Activated CD4-positive, alpha-beta T cell treated with anti-CD3 and anti-CD28 coated beads, Interleukin-2, Interleukin-4, amounts not matched to agents 100 ng/mL and 50 ng/mL, durations not matched to agents 16 hours and 8 hours (primary cell): ENCODE measurements around the gene HOMEZ.
"Not testable (repeated sequence)": the region's sequence is repeated elsewhere in the genome, so short reads cannot be mapped to it uniquely, and the experiment has no call there.

Source experiments
- DNase-seq: peaks from one replicate; pipeline ENCODE4 v3.0.0-alpha.2; 2020; ENCODE audit warnings: low spot score

Gene HOMEZ

DNA sequence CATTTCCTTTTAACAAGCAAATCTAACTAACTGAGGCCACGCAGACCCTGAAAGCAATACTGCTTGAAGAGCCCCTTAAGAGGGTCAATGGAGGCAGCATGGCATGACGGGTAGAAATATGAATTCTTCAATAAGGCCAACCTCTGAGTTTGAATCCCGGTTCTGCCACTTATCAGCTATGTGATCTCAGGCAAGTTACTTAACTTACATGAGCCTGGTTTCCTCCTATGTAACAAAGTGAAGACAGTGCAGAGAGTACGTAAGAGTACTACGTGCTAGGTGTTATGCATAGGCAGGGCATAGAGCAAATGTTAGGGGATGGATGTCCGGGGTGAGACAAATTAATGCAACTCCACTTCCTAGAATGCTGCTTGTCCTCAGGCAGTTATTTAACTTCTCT, 4.7 kb downstream of the HOMEZ start:
- no peak for DNase-seq

DNA sequence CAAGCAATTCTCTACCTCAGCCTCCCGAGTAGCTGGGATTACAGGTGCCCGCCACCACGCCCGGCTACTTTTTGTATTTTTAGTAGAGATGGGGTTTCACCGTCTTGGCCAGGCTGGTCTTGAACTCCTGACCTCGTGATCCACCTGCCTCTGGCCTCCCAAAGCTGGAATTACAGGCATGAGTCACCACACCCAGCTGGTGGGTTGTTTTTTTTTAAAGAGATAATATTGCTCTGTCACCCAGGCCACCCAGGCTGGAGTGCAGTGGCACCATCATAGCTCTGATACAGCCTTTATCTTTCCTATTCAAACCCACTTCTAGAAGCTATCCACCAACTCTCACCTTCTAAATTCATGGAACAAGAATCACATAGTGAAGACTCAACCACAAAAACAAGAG, 8.0 kb downstream of the HOMEZ start:
- DNase-seq, result not testable (repeated sequence)

DNA sequence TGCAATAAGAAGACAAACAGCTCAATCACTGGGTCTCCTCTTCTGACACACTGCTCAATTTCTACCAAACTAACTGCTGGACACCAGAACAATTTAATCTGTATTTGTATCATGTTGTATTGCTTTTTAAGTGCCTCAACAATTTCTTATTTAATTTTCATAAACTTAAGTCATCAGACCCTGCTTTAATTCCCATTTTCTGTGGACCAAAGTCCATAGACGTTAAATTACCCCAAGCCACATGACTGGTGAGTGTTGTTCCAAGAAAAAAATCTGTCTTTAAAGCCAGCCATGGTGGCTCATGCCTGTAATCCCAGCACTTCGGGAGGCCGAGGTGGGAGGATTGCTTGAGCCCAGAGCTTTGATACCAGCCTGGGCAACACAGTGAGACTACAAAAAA, 8.7 kb downstream of the HOMEZ start:
- DNase-seq, result no peak

DNA sequence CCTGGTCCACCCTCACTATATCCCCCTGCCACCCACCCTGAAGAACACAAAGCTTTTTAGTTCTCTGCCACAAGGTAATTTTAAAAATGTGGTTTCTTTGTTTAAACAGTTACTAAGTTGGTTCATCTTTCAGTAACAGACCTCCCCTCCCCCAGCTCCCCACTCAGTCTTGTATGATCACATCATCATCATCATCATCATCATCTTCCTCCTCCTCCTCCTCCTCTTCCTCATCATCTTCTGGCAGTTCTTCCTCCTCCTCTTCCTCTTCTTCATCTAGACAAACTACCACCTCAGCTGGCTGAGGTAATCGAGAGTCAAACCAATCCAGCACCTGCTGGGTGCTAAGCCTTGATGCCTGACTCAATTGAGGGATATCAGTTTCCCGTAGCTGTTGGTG, 10.5 kb downstream of the HOMEZ start:
- DNase-seq, result no peak

DNA sequence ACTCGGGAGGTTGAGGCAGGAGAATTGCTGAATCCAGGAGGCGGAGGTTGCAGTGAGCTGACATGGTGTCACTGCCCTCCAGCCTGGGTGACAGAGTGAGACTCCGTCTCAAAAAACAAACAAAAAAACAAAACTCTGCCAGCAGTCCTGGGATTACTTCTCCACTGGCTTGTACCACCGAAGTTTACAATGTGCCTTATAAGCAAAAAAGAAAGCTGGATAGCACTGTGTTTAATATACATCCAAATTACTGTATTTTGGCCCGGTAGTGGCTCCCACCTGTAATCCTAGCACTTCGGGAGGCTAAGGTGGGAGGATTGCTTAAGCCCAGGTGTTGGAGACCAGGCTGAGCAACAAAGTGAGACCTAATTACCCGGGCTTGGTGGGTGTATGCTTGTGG, 16.7 kb downstream of the HOMEZ start:
- no peak for DNase-seq

DNA sequence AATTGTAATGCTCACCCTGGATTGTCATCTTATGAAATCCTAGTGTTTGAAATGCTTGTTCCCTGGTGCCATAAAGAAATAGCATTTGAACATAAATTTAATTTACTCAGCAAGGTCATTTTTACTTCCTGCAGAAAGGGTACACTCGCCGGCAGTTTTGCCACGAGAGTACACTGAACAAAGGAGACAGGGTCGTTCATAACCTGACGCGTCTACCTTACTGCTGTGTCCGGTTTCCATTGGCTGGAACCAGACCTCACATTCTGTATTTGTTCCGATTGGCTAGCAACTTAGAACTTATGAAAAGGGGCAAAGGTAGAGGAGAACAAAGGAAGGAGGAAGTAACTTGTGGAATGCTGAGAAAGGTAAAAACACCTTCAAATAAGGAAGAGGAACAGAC, 25.1 kb downstream of the HOMEZ start:
- not testable (repeated sequence) for DNase-seq

DNA sequence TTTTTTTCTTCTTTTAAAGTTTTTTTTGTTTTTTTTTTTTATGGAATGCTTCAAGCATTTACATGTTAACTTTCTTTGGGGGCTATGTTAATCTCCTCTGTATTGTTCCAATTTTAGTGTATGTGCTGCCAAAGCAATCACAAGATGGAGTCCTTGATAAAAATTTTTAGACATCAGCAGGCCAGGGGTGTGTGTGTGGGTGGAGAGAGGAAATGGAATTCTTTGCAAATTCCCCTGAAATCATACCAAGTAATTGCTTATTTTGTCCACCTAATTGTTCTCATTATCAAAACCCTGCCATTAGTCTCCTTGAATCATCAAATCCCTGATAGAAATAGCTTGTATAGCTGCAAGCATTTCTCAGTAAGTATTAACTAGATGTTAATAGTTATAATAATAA, 26.5 kb downstream of the HOMEZ start:
- no peak for DNase-seq

DNA sequence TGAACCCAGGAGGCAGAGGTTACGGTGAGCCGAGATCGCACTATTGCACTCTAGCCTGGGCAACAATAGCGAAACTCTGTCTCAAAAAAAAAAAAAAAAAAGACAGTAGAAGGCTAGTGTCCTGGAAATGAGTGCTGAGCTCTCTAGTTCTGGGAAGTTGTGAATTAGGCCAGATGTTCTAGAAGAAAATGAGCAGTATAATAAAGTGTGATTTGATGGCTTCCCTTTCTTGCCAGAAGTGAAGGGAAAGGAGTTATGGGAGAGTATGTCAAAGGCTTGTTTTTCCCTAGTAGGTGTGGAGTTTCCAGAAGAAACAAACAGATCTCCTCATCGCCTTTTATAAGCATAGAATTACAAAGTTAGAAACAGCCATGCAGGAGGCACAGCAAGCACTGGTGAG, 27.7 kb downstream of the HOMEZ start:
- no peak for DNase-seq

DNA sequence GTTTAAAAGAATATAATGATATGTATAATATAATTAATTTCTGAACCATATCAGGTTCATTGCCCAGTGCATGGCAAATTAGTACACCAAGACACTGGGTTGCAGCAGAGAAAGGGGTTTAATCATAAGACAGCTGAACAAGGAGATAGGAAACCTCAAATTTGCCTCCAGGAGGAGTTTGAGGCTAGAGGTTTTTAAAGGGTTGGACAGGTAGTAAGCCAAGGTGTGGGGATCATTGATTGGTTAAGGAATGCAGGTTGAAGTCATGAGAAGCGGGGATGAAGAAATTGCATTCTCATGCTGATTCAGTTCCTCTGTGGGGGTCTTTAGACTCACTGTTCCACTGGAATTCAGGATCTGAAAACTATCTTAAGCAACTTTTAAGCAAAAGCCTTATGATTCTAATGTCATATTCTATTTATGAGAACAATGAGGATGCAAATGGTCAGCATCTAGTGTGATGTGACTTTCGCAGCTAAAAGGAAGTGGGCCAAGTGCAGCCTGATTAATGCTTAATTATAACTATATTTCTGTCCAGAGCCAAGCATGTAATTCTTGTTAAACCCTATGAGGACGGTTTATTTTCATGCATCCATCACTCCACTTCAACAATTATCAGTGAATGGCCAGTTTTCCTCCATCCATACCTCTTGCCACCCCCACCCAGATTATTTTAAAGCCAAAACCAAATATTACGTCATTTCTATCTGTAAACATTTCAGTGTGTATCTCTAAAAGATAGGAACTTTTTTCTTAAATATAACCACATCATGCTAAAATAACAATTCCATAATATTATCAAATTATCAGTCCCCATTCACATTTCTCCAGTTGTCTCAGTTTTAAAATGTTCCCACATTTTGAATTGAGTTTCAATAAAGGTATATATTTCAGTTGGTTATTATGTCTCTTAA, 33.3 kb downstream of the HOMEZ start:
- DNase-seq, result no peak

DNA sequence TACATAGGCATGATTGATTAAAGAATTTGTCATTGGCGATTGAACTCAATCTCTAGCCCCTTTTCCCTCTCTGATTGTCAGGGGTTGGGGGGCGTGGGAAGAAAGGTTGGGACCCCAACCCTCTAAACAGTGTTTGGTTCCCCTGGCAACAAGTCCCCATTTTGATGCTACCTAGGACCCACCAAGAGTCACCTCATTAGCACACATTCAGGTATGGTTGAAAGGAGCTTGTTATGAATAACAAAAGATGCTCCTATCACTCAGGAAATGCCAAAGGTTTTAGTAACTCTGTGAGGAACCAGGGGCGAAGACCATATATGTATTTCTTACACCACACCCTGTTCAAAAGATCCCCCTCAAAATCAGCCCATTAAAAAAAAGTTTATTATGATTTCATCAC, 33.9 kb downstream of the HOMEZ start:
- no peak for DNase-seq

DNA sequence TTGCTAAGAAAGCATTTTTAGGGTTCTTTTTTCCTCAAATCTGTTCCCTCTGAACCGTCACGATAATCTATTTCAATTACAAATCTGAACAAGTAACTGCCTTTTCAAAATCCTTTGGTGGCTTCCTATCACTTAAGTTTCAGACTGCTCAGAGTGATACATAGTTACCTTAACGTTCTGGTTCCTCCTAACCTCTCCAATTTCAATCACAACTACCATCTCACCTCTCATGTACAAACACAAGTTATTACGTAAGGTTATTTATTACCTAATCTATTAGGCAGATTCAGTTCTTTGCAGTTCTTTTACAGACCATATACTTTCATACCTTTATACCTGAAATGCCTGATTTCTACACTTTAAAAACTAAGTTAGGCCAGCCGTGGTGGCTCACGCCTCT, 36.1 kb downstream of the HOMEZ start:
- no peak for DNase-seq

DNA sequence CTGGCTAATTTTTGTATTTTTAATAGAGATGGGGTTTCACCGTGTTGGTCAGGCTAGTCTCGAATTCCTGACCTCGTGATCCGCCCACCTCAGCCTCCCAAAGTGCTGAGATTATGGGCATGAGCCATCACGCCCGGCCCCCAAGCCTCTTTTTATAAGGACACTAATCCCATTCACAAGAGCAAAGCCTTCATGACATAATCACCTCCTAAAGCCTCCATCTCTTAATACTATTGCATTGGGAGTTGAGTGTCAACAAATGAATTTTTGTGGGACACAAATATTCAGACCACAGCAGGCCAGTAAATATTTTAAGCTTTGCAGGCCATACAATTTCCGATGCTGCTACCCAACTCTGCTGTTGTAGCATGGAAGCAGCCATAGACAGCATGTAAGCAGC, 37.3 kb downstream of the HOMEZ start:
- DNase-seq, result no peak

DNA sequence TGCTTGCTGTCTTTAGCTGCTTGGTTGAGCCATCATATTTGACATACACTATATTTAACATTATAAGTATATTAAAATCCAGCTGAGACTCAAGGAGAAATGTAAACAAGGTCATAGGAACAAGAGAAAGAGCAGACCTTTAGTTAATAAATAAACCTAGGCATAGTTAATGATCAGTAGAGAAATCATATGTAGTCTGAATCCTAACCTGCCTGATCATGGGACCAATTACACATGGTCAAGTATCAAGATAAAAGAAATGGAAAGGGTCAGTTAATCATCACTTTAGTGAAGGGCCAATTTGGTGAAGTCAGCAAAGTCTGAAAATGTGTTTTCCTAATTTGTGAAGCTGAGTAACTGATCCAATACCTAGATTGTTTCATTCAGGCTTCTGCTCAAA, 40.6 kb downstream of the HOMEZ start:
- no peak for DNase-seq

DNA sequence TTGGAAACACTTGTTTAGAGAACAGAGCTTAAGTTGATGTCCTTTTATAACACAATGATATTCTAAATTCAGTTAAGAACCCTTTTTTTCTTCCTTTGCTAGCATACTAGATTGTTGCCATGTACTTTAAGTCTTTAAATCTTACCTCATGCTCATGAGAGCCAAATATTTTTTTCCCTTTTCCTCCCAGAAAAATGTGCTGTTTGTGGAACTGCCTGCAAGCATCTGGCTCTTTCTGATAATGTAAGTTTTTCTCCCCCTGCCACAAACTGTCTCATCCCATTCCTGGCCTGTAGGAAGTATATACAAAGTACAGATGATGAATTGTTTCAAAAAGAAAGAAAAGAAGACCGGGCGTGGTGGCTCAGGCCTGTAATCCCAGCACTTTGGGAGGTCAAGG, 42.9 kb downstream of the HOMEZ start:
- no peak for DNase-seq

DNA sequence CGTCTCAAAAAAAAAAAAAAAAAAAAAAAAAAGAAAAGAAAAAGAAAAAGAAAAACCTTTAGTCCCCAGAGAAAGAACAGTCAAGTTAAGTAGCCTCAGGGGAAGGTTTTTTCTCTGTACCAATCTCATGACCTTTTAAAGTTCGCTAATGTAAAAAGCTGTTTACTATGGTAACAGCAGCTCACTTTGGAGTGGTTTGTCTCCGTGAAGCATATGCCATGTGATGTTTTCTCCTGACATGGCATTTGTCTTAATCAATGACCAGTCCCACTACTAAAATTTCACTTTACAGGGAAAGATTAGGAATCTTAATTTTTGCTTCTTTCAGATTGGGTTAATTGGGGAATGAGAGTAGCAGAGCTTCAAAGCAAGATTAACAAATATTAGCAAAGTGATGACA, 43.9 kb downstream of the HOMEZ start:
- DNase-seq, result no peak

DNA sequence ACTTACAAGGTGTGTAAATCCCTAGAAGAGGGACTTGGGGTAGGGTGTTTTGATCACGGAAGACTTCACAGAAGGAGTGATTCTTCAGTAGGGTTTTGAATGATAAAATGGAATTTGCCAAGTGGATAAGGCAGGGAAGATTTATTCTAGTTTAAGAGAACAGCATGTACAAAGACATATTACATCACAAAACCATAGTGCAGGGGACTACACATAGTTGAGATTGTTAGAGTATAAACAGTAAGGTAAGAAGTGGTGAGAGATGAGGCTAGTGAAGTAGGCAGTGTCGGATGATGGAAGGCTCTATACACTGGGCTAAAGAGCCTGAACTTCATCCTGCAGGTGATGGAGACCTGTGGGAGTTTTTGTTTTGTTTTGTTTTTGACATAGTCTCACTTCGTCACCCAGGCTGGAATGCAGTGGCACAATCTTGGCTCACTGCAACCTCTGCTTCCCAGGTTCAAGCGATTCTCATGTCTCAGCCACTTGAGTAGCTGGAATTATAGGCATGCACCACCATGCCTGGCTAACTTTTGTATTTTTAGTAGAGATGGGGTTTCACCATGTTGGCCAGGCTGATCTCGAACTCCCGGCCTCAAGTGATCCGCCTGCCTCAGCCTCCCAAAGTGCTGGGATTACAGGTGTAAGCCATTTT, 44.7 kb downstream of the HOMEZ start:
- not testable (repeated sequence) for DNase-seq

DNA sequence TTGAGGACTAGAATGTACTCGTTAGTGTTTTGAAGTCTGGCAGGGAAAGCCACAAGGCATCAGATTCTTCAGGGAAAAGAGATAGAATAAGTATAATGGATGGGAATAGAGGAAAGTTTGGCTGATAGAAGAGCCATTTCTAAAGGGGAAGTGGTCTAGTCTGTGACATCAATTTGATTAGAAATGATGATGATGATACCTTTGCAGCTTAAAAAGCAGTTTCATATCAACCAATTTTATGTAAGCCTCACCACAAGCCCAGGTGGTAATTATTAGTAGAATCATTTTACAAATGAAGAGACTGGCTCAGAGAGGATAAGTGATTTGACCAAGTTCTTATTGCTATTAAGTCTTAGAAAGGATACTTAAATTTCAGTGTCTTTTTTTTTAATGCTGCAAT, 45.3 kb downstream of the HOMEZ start:
- no peak for DNase-seq

DNA sequence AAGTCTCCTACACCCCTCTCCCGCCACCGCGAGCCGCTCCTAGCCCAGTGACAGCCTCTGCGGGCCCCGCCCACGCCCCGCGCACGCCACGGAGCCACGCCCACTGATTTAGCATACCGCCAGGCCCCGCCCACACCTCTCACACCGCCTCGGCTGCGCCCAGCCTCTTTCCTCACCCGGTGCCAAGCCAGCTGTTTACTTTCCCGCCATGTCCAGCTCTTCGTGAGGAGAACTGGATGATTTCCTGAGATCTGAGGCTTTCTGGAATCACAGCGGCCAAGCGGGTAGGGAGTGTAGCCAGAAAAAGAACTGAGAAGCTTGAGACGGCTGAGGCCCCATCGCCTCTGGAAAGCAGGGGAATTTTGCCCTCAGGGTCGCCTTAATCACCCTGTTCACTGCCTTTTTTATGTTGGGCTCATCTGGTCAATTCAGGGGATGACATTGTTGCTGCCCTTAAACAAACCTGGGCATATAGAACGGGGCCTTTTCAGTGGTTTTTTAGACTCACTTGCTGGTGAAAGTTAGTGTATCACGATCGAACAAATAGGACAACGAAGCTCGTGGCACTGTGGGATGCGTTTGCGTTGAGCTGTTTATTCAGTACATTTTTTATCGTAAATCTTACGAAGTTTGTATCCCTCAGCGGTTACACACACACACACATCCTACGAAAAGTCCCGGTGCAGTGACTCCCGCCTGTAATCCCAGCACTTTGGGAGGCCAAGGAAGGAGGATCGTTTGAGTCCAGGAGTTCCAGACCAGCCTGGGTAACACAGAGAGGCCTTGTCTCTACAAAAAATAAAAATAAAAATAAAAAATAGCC, 47.9 kb downstream of the HOMEZ start, which contains the start of gene RNF212B:
RNF212B (plus strand) TSS at position 165 of the 823 bp plus-strand sequence. CDS start 2,410 bp downstream, outside the sequence.
- DNase-seq, result peak; percentile 75

DNA sequence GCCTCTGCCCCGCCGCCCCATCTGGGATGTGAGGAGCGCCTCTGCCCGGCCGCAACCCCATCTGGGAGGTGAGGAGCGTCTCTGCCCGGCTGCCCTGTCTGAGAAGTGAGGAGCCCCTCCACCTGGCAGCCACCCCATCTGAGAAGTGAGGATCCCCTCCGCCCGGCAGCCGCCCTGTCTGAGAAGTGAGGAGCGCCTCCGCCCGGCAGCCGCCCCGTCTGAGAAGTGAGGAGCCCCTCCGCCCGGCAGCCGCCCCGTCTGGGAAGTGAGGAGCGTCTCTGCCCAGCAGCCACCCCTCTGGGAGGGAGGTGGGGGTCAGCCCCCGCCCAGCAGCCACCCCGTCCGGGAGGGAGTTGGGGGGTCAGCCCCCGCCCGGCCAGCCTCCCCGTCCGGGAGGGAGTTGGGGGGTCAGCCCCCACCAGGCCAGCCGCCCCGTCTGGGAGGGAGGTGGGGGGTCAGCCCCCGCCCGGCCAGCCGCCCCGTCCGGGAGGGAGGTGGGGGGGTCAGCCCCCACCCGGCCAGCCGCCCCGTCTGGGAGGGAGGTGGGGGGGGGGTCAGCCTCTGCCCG, 53.6 kb downstream of the HOMEZ start:
- DNase-seq, result not testable (repeated sequence)

DNA sequence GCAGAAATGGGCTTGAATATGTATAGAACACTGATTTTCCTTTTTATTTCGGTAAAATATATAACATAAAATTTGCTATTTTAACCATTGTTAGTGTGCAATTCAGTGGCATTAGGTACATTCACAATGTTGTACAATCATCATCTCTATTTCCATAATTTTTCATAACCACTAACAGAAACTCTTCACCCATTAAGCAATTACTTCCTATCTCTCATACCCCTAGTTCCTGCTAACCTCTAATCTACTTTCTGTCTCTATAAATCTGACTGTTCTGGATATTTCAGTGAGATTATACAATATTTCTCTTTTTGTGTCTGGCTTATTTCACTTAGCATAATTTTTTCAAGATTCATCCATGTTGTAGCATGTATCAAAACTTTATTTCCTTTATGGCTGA, 57.1 kb downstream of the HOMEZ start:
- no peak for DNase-seq

DNA sequence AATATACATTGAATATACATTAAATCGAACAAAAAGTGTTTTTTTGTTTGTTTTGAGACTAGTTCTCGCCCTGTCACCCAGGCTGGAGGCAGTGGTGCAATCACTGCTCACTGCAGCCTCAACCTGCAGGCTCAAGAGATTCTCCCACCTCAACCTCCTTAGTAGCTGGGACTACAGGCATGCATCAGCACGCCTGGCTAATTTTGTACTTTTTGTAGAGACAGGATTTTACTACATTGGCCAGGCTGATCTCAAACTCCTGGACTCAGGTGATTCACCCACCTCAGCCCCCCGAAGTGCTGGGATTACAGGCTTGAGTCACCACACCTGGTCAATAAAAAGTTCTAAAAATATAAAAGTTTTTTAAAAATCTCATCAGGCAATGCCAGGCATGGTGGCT, 58.4 kb downstream of the HOMEZ start:
- no peak for DNase-seq

DNA sequence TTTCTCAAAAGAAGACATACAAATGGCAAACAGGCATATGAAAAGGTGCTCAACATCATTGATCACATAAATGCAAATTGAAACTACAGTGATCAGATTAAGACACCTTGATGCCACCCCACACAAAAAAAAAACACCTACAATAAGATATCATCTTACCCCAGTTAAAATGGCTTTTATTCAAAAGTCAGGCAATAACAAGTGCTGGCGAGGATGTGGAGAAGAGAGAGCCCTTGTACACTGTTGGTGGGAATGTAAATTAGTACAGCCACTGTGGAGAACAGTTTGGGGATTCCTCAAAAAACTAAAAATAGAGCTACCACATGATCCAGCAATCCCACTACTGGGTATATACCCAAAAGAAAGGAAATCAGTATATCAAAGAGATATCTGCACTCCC, 61.0 kb downstream of the HOMEZ start:
- not testable (repeated sequence) for DNase-seq
